D721Med (cell line): ENCODE data around the gene TEX13B.

Experiments used
- DNase-seq: peaks from one replicate; pipeline ENCODE4 v3.0.0; 2011; ENCODE audit warnings: low spot score; ENCODE audit not compliant: insufficient read length
- FAIRE-seq: peaks from 2 replicates; lab custom pipeline; 2011; peaks lifted over from hg19 to GRCh38; lab: Jason Lieb, UNC
- TF ChIP-seq, protein P1 (sequence below): IDR thresholded peaks from 2 replicates; pipeline ENCODE4 v1.5.1; 2012; ENCODE audit warnings: mild to moderate bottlenecking, control low read depth; ENCODE audit not compliant: insufficient read depth; ENCODE audit errors: missing control alignments

Gene TEX13B

DNA sequence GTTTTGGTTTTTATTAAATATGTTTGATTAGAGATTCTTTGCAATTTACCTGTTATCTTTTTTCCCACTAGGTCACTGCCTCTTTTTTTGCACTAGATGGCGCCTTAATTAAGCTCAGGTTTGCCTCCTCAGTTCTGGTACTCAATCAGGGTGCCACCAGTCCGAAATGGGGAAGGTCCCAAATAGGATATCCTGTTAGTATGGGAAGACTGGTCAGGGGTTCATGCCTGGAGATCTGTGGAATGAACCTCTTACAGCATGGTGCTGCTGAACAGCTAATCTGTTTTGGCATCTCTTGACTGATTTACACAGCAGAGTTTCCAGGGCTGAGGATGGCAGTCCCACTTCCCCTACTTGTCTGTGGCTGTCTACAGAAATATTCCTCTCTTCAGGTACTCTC lies 38.5 kb upstream of the TEX13B start:
- FAIRE-seq = no peak
- TF ChIP-seq, protein P1, sequence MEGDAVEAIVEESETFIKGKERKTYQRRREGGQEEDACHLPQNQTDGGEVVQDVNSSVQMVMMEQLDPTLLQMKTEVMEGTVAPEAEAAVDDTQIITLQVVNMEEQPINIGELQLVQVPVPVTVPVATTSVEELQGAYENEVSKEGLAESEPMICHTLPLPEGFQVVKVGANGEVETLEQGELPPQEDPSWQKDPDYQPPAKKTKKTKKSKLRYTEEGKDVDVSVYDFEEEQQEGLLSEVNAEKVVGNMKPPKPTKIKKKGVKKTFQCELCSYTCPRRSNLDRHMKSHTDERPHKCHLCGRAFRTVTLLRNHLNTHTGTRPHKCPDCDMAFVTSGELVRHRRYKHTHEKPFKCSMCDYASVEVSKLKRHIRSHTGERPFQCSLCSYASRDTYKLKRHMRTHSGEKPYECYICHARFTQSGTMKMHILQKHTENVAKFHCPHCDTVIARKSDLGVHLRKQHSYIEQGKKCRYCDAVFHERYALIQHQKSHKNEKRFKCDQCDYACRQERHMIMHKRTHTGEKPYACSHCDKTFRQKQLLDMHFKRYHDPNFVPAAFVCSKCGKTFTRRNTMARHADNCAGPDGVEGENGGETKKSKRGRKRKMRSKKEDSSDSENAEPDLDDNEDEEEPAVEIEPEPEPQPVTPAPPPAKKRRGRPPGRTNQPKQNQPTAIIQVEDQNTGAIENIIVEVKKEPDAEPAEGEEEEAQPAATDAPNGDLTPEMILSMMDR = peak; percentile 43
- DNase-seq = no peak

DNA sequence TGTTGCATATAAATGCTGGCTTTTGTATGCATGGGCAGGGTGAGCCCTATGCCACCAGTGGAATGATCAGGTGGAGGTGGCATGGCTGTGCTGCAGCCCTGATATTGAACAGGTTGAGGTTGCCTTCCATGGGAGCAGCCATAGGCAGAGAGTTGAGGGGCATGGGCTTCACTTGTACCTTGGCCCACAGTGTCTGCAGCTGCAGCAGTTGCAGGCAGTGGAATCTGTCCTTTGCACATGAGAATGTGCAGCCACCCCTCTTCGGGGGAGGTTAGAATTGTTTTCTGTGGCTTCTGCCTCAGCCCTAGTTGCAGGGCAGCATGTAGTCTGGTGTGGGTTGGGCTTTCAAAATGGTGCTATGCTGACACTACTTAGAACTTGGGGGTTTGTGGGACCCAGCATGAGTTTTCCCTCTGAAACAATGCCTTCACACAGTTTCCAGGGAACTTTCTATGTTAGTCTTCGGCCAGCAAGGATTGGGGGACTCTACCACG lies 37.3 kb upstream of the TEX13B start:
- FAIRE-seq (no peak), DNase-seq (no peak)
- TF ChIP-seq, protein P1 = no peak

DNA sequence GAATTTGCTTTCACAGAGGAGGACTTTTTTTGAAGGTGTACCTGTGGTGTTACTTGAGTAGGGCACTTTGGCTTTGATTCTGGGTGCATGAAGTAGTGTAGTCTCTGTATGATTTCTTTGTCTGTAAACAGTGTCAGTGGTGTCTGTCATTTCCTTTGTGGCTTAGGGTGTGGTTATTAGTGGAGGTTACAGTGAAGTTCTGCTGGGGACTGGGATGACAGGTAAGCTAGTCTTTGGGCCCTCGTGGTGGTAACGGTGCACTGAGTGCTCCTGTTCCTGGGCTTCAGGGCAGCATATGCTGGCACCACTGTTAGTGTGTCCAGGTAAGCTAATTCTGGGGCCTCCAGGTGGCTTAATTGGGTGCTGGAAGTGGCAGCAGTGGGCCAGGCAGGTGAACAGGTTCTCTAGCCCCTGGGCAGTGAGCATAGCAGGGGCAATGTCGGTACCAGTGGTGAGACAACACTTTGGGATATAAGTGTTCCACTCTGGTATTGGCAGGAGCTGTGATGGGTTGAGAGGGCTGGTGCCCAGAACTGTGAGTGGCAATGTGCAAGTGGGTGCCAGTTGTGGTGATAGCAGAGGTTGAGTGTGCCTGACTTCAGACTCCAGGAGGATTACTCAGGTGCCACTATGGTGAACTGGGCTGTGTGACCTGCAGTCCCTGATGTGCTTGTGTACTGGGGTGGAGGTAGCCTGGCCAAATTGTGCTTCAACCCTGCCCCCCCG lies 36.6 kb upstream of the TEX13B start:
- TF ChIP-seq, protein P1 = no peak
- DNase-seq (no peak), FAIRE-seq (no peak)

DNA sequence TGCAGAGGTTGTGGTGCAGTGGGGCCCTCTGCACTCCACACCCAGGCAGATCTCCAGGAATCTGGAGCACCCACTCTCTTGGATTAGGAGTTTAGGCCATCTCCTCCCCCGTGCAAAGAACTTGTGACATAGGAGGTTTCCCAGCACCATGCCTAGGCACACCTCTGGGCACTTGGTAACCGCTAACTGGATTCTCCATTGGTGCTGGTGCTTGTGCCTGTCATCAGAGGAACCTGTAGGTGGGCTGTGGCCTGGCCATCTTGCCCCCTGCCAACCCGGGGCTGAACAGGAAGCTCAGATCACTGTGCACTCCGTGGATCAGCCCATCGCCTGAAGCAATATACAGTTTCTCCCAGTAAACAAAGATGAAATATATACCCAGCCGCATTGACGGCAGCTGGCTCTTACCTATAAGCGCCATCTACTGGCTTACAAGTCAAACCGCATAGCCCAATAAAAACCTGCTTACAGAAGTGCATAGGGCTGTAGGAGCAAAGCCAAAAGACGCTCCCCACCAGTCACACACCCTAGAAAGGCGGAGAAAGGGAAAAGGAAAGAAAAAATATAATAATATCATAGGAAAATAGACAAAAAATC lies 19.1 kb upstream of the TEX13B start:
- DNase-seq = no peak
- no peak for FAIRE-seq
- TF ChIP-seq, protein P1 = peak; percentile 48

DNA sequence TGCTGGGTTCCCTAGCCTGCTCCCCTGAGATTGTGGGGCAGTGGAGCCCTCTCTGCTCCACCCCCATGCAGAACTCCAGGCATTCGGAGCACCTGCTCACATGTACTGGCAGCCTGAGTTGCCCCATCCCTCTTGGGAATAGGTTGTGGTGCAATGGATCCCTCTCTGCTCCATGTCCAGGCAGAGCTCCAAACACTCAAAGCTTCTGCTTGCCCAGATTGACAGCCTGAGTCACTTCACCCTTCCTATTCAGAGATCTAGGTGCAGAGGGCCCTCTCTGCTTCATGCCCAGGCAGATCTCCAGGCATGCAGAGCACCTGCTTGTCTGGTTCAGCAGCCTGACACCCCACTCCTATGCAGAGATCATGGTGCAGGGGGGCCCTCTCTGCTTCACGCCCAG lies 18.6 kb upstream of the TEX13B start:
- DNase-seq = no peak
- TF ChIP-seq, protein P1 = no peak
- FAIRE-seq = no peak

DNA sequence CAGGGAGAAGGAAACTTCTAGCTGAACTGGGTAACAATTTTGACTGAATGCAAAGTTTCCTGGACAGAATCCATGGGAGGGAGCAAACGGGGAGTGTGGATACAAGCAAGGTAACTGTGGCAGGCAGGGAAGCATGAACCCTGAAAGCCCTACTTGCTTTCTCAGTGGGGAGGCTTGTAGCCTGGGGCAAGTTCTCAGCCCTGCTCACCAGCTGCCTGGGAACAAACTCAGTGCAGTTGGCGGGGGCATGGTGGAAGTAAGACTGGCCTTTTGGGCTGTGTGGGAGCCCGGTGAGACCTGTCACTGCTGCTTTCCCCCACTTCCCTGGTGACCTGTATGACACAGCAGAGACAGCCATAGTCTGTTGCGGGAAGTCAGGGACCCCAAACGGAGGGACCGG lies 14.0 kb upstream of the TEX13B start:
- no peak for FAIRE-seq
- TF ChIP-seq, protein P1 = no peak
- DNase-seq = no peak

DNA sequence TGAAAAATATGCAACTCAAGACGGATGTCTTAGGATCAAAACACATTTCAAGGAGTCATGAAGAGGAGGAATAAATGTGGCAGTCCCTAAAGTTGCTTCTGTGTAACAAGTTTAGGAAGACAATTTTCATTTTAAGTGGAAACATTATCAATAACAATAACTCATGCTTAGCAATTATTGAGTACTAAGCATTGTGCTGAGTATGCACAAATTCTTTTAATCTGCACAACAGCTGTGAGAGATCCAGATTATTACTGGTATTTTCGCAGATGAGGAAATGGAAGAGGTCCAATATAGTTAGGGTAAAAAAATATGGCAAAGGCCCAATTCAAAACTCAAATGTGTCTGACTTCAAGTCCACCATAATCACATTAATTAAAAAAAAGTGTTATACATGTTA lies 2.9 kb upstream of the TEX13B start:
- TF ChIP-seq, protein P1 = no peak
- no peak for DNase-seq
- no peak for FAIRE-seq
